OCI-LY7 (cell line): ENCODE data around the gene ZMYM5.
A peak's percentile ranks its signal among the peaks of the same experiment; 100 is the strongest.

Experiments
- CTCF ChIP-seq: fragments of 200-600 bp; sonication (generic); conservative IDR thresholded peaks from 2 replicates; pipeline ENCODE4 v1.5.1; 2014; ENCODE audit warnings: mild to moderate bottlenecking, antibody characterized with exemption, low read length, moderate library complexity, mixed read lengths
- EZH2phosphoT487 ChIP-seq: fragments of 200-600 bp; sonication (generic); IDR thresholded peaks from 2 replicates; pipeline ENCODE4 v1.6.1; 2018; ENCODE audit warnings: low read depth, borderline replicate concordance, mild to moderate bottlenecking, mixed run types, antibody characterized with exemption, low read length, moderate library complexity, mixed read lengths

GRCh38 chr13:19864746-19865309 lies 1.4 kb upstream of the ZMYM5 start:
- TF ChIP-seq CTCF: peak; percentile 80
- TF ChIP-seq EZH2phosphoT487: no peak
